H9 (cell line): Measurements from ENCODE around the gene DOCK11. TPM values are rescaled to one million over a fixed set of nuclear protein-coding genes. Genes with fewer than 3 reads are reported as not detected.

Source experiments
- DNase-seq: peaks from one replicate; pipeline ENCODE4 v3.0.0-alpha.2; 2017
- H2AFZ ChIP-seq: one replicate; pipeline ENCODE4 v1.6.1; 2013; ENCODE audit warnings: mild to moderate bottlenecking, low read length, control low read depth, moderate library complexity
- H2AK5ac ChIP-seq: 2 replicates; pipeline ENCODE4 v1.6.1; 2013; ENCODE audit warnings: low read length, control low read depth, mixed read lengths; ENCODE audit not compliant: insufficient read length
- H2BK120ac ChIP-seq: one replicate; pipeline ENCODE4 v1.6.1; 2013; ENCODE audit warnings: low read depth, mild to moderate bottlenecking, low read length, control low read depth, inconsistent platforms; ENCODE audit not compliant: poor library complexity, severe bottlenecking
- H2BK12ac ChIP-seq: 2 replicates; pipeline ENCODE4 v1.6.1; 2013; ENCODE audit warnings: low read length, control low read depth, mixed read lengths, low read depth; ENCODE audit not compliant: insufficient read length
- H2BK15ac ChIP-seq: 2 replicates; pipeline ENCODE4 v1.6.1; 2013; ENCODE audit warnings: low read depth, low read length, control low read depth
- H2BK20ac ChIP-seq: one replicate; pipeline ENCODE4 v1.6.1; 2013; ENCODE audit warnings: low read depth, mild to moderate bottlenecking, low read length, control low read depth, inconsistent platforms; ENCODE audit not compliant: poor library complexity, severe bottlenecking
- H2BK5ac ChIP-seq: 2 replicates; pipeline ENCODE4 v1.6.1; 2013; ENCODE audit warnings: low read length, control low read depth, mixed read lengths; ENCODE audit not compliant: insufficient read length
- H3K14ac ChIP-seq: 2 replicates; pipeline ENCODE4 v1.6.1; 2013; ENCODE audit warnings: low read length, control low read depth; ENCODE audit not compliant: insufficient read depth
- H3K18ac ChIP-seq: 2 replicates; pipeline ENCODE4 v1.6.1; 2013; ENCODE audit warnings: low read depth, mild to moderate bottlenecking, mixed read lengths, low read length, control low read depth; ENCODE audit not compliant: insufficient read length
- H3K23ac ChIP-seq: 2 replicates; pipeline ENCODE4 v1.6.1; 2013; ENCODE audit warnings: low read length, control low read depth, mixed read lengths, low read depth; ENCODE audit not compliant: insufficient read length
- H3K23me2 ChIP-seq: 2 replicates; pipeline ENCODE4 v1.6.1; 2013; ENCODE audit warnings: low read depth, mild to moderate bottlenecking, mixed read lengths, low read length, control low read depth; ENCODE audit not compliant: insufficient read length, poor library complexity, severe bottlenecking
- H3K27ac ChIP-seq: 2 replicates; pipeline ENCODE4 v1.5.1; 2013; ENCODE audit warnings: low read length, control low read depth, mixed read lengths, low read depth; ENCODE audit not compliant: insufficient read length
- H3K27me3 ChIP-seq: 2 replicates; pipeline ENCODE4 v1.6.1; 2013; ENCODE audit warnings: low read length, control low read depth, inconsistent platforms; ENCODE audit not compliant: insufficient read depth
- H3K4ac ChIP-seq: 2 replicates; pipeline ENCODE4 v1.6.1; 2013; ENCODE audit warnings: low read depth, mild to moderate bottlenecking, control low read depth, inconsistent platforms, low read length, moderate library complexity
- H3K4me1 ChIP-seq: 2 replicates; pipeline ENCODE4 v1.6.1; 2013; ENCODE audit warnings: low read length, control low read depth, inconsistent platforms; ENCODE audit not compliant: insufficient read depth
- H3K4me2 ChIP-seq: 2 replicates; pipeline ENCODE4 v1.6.1; 2013; ENCODE audit warnings: low read length, control low read depth, mixed read lengths; ENCODE audit not compliant: insufficient read length, insufficient read depth
- H3K56ac ChIP-seq: 2 replicates; pipeline ENCODE4 v1.6.1; 2013; ENCODE audit warnings: low read depth, mild to moderate bottlenecking, mixed read lengths, low read length, control low read depth; ENCODE audit not compliant: insufficient read length
- H3K79me1 ChIP-seq: 2 replicates; pipeline ENCODE4 v1.6.1; 2013; ENCODE audit warnings: low read depth, mild to moderate bottlenecking, moderate library complexity, low read length, control low read depth, inconsistent platforms; ENCODE audit not compliant: insufficient read depth, poor library complexity, severe bottlenecking
- H3K79me2 ChIP-seq: 2 replicates; pipeline ENCODE4 v1.6.1; 2013; ENCODE audit warnings: low read length, control low read depth, inconsistent platforms; ENCODE audit not compliant: insufficient read depth
- H3K9ac ChIP-seq: 2 replicates; pipeline ENCODE4 v1.6.1; 2013; ENCODE audit warnings: low read length, control low read depth, mixed read lengths; ENCODE audit not compliant: insufficient read length; ENCODE audit errors: extremely low read depth
- H3K9me3 ChIP-seq: one replicate; pipeline ENCODE4 v1.6.1; 2013; ENCODE audit warnings: low read depth, low read length, inconsistent platforms; ENCODE audit not compliant: control insufficient read depth
- H3T11ph ChIP-seq: one replicate; pipeline ENCODE4 v1.6.1; 2013; ENCODE audit warnings: mild to moderate bottlenecking, low read length, control low read depth, inconsistent platforms
- H4K20me1 ChIP-seq: one replicate; pipeline ENCODE4 v1.6.1; 2013; ENCODE audit not compliant: control insufficient read depth, insufficient read length, insufficient read depth
- H4K5ac ChIP-seq: 2 replicates; pipeline ENCODE4 v1.6.1; 2013; ENCODE audit warnings: low read depth, mild to moderate bottlenecking, mixed read lengths, low read length, control low read depth; ENCODE audit not compliant: insufficient read length
- H4K8ac ChIP-seq: replicated peaks from 2 replicates; pipeline ENCODE4 v1.6.1; 2013; ENCODE audit warnings: low read length, control low read depth, mixed read lengths, low read depth; ENCODE audit not compliant: insufficient read length
- H4K91ac ChIP-seq: 2 replicates; pipeline ENCODE4 v1.6.1; 2013; ENCODE audit warnings: low read depth, mild to moderate bottlenecking, moderate library complexity, mixed read lengths, low read length, control low read depth; ENCODE audit not compliant: insufficient read length
- H3K27ac Mint-ChIP-seq, 3 experiments: 2 replicates in 2 of 3; 3 replicates in 1 of 3; pipeline ENCODE4 v1.8.0; 2020 to 2021; ENCODE audit warnings: mixed read lengths in 3 of 3, mild to moderate bottlenecking in 1 of 3, moderate library complexity in 1 of 3
- H3K27me3 Mint-ChIP-seq: 2 replicates; pipeline ENCODE4 v1.8.0; 2021; ENCODE audit warnings: low read depth, mild to moderate bottlenecking, moderate library complexity, mixed read lengths
- H3K36me3 Mint-ChIP-seq, 3 experiments: 2 replicates in 2 of 3; 3 replicates in 1 of 3; pipeline ENCODE4 v1.8.0; 2020 to 2021; ENCODE audit warnings: low read depth in 3 of 3, mixed read lengths in 3 of 3; ENCODE audit not compliant: insufficient read depth in 1 of 3
- H3K4me1 Mint-ChIP-seq, 2 experiments: 2 replicates each; pipeline ENCODE4 v1.8.0; 2020; ENCODE audit warnings: mixed read lengths in 2 of 2
- H3K4me3 Mint-ChIP-seq, 2 experiments: 2 replicates in 1 of 2; 3 replicates in 1 of 2; pipeline ENCODE4 v1.8.0; 2020 to 2021; ENCODE audit warnings: mild to moderate bottlenecking in 2 of 2, mixed read lengths in 2 of 2, moderate library complexity in 1 of 2
- H3K9me3 Mint-ChIP-seq, 2 experiments: 2 replicates in 1 of 2; 3 replicates in 1 of 2; pipeline ENCODE4 v1.8.0; 2020; ENCODE audit warnings: mild to moderate bottlenecking in 2 of 2, mixed read lengths in 2 of 2, moderate library complexity in 1 of 2
- CTCF ChIP-seq: fragments of 200-600 bp; sonication (generic); conservative IDR thresholded peaks from 3 replicates; pipeline ENCODE4 v1.8.0; 2021; ENCODE audit warnings: antibody characterized with exemption, mild to moderate bottlenecking
- WGBS: extraction: QIAGEN DNeasy Blood & Tissue Kit; methylation state at CpG from one replicate; pipeline ENCODE4 v1.1.7; 2013; ENCODE audit warnings: missing lambda C conversion rate, low lambda C conversion rate, mixed read lengths; ENCODE audit not compliant: insufficient read length; ENCODE audit errors: extremely low coverage; 5-methylcytosine and 5-hydroxymethylcytosine counted together
- total RNA-seq: library from RNA; stranded (reverse); gene quantifications from 2 replicates; pipeline ENCODE4 v1.2.1, GENCODE V29; 2021

Gene DOCK11
- total RNA-seq, 1 experiment from 2014 or later, result 6.2 TPM

DNA sequence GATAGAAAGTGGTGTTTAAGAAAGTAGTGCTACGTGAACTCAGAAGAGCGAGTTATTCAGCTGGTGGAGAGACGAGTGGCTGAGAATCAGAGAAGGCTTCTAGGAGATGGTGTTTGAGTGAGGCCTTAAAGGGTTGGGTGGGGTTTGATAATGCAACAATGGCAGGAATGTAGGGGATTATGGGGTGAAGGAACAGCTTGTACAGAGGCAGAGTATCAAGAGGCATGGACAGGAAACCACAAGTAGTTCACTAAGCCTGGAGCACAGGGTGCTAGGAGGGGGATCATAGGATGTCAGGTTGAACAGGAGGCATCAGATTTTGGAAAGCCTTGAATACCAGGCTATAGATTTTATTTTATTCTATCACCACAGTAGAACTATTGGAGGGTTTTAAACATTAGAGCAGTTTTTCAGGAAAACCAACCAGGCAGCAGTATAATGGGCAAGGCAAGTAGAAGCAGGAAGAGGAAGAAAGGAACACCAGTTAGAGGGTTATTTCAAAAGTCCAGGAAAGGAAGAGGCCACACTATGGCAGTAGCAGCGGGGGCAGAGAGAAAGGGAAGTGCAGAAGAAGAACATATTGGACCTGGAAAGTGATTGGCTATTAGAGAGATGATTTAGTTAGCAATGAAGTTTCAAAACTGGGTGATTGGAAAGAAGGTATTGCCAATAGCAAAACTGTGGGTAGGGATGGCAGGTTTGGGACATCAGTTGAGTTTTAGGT, 99.2 kb downstream of the DOCK11 start:
- Mint-ChIP-seq H3K27ac (peak overlapping the region in 1 of 3 experiments; percentile 5; a peak in 1 of 7 replicates), H3K4me3 (no peak overlapping the region), H3K36me3 (peaks cover 0 to 13% (median 2%) of the 10 kb centered on the region in 3 experiments; a peak in 4 of 7 replicates), H3K9me3 (peaks cover 3 to 57% of the 10 kb centered on the region in 2 experiments; a peak in 4 of 5 replicates), H3K4me1 (peaks cover 8 to 17% of the 10 kb centered on the region in 2 experiments), H3K27me3 (no peaks in the 10 kb centered on the region; the same call in 1 of the 2 replicates)
- peaks cover 2% of the 10 kb centered on the region; the same call in 1 of the 2 replicates for H3K4me1 ChIP-seq
- no peak overlapping the region for H3T11ph ChIP-seq
- H2BK20ac ChIP-seq, result no peak overlapping the region
- no peak overlapping the region for H3K4me2 ChIP-seq
- H2AFZ ChIP-seq, result no peak overlapping the region
- WGBS, result no CpG with 5 or more reads among the region's 4 CpGs
- no peak overlapping the region for H2BK120ac ChIP-seq
- H4K20me1 ChIP-seq, result no peaks in the 10 kb centered on the region
- no peak overlapping the region for H4K91ac ChIP-seq
- H3K23ac ChIP-seq, result no peak overlapping the region
- H3K27me3 ChIP-seq, result no peaks in the 10 kb centered on the region
- H4K5ac ChIP-seq, result no peak overlapping the region
- H3K9ac ChIP-seq, result no peak overlapping the region
- no peak for DNase-seq
- H3K9me3 ChIP-seq, result peaks cover 21% of the 10 kb centered on the region
- H3K14ac ChIP-seq, result no peak overlapping the region
- no peak overlapping the region for H3K56ac ChIP-seq
- no peak overlapping the region for H3K18ac ChIP-seq
- no peak for TF ChIP-seq CTCF
- no peak overlapping the region for H3K4ac ChIP-seq
- H3K27ac ChIP-seq, result no peak overlapping the region
- H3K79me2 ChIP-seq, result no peaks in the 10 kb centered on the region
- H4K8ac ChIP-seq, result no peak overlapping the region
- no peak overlapping the region for H2AK5ac ChIP-seq
- H3K79me1 ChIP-seq, result no peaks in the 10 kb centered on the region
- no peak overlapping the region for H2BK5ac ChIP-seq
- no peak overlapping the region for H2BK12ac ChIP-seq
- H2BK15ac ChIP-seq, result no peak overlapping the region
- no peaks in the 10 kb centered on the region for H3K23me2 ChIP-seq
